ENCODE measurements around the gene MYO3B.

DNA sequence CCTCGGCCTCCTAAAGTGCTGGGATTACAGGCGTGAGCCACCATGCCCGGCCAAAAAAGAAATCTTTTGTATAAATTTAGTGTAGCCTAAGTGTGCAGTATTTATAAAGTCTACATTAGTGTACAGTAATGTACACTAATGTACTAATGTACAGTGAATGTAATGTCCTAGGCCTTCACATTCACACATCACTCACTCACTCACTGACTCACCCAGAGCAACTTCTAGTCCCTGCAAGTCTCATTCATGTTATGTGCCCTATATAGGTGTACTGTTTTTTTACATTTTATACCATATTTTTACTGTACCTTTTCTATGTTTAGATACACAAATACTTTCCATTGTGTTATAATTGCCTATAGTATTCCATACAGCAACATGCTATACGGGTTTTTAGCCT is 254.9 kb downstream of the MYO3B start:
- no peak for TF ChIP-seq NRF1 (IDR thresholded peaks at IDR 0.05; ENCODE audit: low read depth, low read length)
- no peak for TF ChIP-seq POLR2AphosphoS5 (IDR thresholded peaks at IDR 0.05; ENCODE audit: low read depth, low read length)
- TF ChIP-seq, protein P1, sequence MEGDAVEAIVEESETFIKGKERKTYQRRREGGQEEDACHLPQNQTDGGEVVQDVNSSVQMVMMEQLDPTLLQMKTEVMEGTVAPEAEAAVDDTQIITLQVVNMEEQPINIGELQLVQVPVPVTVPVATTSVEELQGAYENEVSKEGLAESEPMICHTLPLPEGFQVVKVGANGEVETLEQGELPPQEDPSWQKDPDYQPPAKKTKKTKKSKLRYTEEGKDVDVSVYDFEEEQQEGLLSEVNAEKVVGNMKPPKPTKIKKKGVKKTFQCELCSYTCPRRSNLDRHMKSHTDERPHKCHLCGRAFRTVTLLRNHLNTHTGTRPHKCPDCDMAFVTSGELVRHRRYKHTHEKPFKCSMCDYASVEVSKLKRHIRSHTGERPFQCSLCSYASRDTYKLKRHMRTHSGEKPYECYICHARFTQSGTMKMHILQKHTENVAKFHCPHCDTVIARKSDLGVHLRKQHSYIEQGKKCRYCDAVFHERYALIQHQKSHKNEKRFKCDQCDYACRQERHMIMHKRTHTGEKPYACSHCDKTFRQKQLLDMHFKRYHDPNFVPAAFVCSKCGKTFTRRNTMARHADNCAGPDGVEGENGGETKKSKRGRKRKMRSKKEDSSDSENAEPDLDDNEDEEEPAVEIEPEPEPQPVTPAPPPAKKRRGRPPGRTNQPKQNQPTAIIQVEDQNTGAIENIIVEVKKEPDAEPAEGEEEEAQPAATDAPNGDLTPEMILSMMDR (IDR thresholded peaks at IDR 0.05), result no peak
- no peak for TF ChIP-seq RAD21 (IDR thresholded peaks at IDR 0.05; ENCODE audit: low read length)
- TF ChIP-seq, protein P2, sequence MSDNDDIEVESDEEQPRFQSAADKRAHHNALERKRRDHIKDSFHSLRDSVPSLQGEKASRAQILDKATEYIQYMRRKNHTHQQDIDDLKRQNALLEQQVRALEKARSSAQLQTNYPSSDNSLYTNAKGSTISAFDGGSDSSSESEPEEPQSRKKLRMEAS (IDR thresholded peaks at IDR 0.05; ENCODE audit: low read depth), result no peak
- no peak for TF ChIP-seq GATA2 (CRISPR knock-in tag; IDR thresholded peaks at IDR 0.05)
- TF ChIP-seq, protein P3, sequence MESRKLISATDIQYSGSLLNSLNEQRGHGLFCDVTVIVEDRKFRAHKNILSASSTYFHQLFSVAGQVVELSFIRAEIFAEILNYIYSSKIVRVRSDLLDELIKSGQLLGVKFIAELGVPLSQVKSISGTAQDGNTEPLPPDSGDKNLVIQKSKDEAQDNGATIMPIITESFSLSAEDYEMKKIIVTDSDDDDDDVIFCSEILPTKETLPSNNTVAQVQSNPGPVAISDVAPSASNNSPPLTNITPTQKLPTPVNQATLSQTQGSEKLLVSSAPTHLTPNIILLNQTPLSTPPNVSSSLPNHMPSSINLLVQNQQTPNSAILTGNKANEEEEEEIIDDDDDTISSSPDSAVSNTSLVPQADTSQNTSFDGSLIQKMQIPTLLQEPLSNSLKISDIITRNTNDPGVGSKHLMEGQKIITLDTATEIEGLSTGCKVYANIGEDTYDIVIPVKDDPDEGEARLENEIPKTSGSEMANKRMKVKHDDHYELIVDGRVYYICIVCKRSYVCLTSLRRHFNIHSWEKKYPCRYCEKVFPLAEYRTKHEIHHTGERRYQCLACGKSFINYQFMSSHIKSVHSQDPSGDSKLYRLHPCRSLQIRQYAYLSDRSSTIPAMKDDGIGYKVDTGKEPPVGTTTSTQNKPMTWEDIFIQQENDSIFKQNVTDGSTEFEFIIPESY (IDR thresholded peaks at IDR 0.05; ENCODE audit: borderline replicate concordance, low read depth), result no peak
- no peak for TF ChIP-seq ELF1 (IDR thresholded peaks at IDR 0.05)
- no peak for TF ChIP-seq TEAD4 (IDR thresholded peaks at IDR 0.05; ENCODE audit: borderline replicate concordance, insufficient read depth)
- no peak for TF ChIP-seq JUND (IDR thresholded peaks at IDR 0.05)

Data from SK-N-SH (cell line).